HCT116 (cell line): ENCODE data around the gene FGFR4.

ENCODE experiments used
- ATF3 ChIP-seq: IDR thresholded peaks from 2 replicates; pipeline ENCODE4 v1.6.1; 2012
- CBX3 ChIP-seq: IDR thresholded peaks from 2 replicates; pipeline ENCODE4 v1.6.1; 2012; ENCODE audit warnings: low read depth
- CTCF ChIP-seq, 3 experiments: fragments of 200-600 bp in 1 of 3; sonication (generic) in 1 of 3; IDR thresholded peaks in 2 of 3; conservative IDR thresholded peaks in 1 of 3; 2 replicates each; pipeline ENCODE4 v1.5.1; 2012 to 2017; ENCODE audit warnings: low read depth in 2 of 3, low read length in 2 of 3, antibody characterized with exemption in 1 of 3, borderline replicate concordance in 1 of 3, control low read depth in 1 of 3, mild to moderate bottlenecking in 1 of 3, mixed read lengths in 1 of 3, mixed run types in 1 of 3, moderate library complexity in 1 of 3; ENCODE audit not compliant: insufficient read depth in 1 of 3
- EGR1 ChIP-seq: IDR thresholded peaks from 2 replicates; pipeline ENCODE4 v1.6.1; 2012; ENCODE audit warnings: low read depth
- EZH2 ChIP-seq: fragments of 200-600 bp; sonication (generic); IDR thresholded peaks from 2 replicates; pipeline ENCODE4 v1.6.1; 2017; ENCODE audit warnings: antibody characterized with exemption, mixed run types
- EZH2phosphoT487 ChIP-seq: fragments of 200-600 bp; IDR thresholded peaks from 2 replicates; pipeline ENCODE4 v1.6.1; 2018; ENCODE audit warnings: antibody characterized with exemption, borderline replicate concordance
- JUND ChIP-seq: IDR thresholded peaks from 2 replicates; pipeline ENCODE4 v1.6.1; 2012
- MAX ChIP-seq: IDR thresholded peaks from 2 replicates; pipeline ENCODE4 v1.6.1; 2012
- POLR2A ChIP-seq: IDR thresholded peaks from 2 replicates; pipeline ENCODE4 v1.7.0; 2011; ENCODE audit warnings: borderline replicate concordance; ENCODE audit not compliant: insufficient read depth, insufficient read length; ENCODE audit errors: extremely low read depth
- POLR2AphosphoS5 ChIP-seq: IDR thresholded peaks from 2 replicates; pipeline ENCODE4 v1.6.1; 2011; ENCODE audit warnings: mild to moderate bottlenecking, low read depth, low read length, moderate library complexity
- ZFX ChIP-seq: fragments of 450-650 bp; IDR thresholded peaks from 2 replicates; pipeline ENCODE4 v1.6.1; 2017
- ZNF274 ChIP-seq: fragments of 200-500 bp; sonication (Bioruptor generic); IDR thresholded peaks from 2 replicates; pipeline ENCODE4 v1.6.1; 2014; ENCODE audit warnings: mild to moderate bottlenecking, low read depth, low read length, inconsistent platforms

GRCh38 chr5:177079606-177080005 lies 7.1 kb upstream of the FGFR4 start:
- no peak for TF ChIP-seq EZH2phosphoT487
- TF ChIP-seq EZH2, result no peak
- TF ChIP-seq POLR2A, result no peak
- TF ChIP-seq ZNF274, result no peak
- TF ChIP-seq CTCF (IDR thresholded peaks at IDR 0.05 in 2 of 3, conservative IDR thresholded peaks at IDR 0.05 in 1 of 3; ENCODE audit: borderline replicate concordance in 1 of 3, insufficient read depth in 1 of 3, low read depth in 2 of 3, low read length in 2 of 3), result no peak
- no peak for TF ChIP-seq JUND
- no peak for TF ChIP-seq MAX
- TF ChIP-seq EGR1, result no peak
- no peak for TF ChIP-seq CBX3
- no peak for TF ChIP-seq ATF3
- no peak for TF ChIP-seq POLR2AphosphoS5
- no peak for TF ChIP-seq ZFX
